ENCODE results near the gene UBAC2.

DNA sequence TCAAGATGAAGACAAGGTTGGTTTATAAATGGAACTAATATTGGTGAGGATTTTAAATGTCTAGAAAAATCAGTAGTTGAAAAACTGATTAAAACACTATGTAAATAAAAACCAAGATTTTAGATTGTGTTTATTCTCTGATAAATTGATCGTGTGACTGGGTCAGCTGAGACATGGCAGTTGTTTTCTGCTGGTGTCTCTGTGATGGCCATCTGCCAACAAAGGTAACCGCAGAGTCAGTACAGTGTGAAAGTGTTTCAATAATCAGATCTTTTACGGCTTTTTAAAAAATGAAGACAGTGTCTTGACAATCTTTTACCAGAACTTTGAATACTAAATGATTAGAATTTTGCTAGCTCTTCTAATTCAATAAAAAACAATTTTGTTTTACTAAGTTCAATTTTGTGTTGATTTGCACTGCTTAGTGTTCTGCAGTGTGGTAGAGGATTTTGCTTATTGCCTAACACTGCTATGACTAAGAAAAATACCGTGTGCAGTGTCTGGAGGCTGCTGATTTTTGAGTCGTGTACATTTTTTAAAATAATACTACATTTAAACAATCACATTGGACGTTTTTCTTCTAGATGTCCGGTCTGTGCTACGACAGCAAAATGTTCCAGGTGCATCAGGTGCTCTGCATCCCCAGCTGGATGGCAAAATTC, 139.2 kb downstream of the UBAC2 start:
- TF ChIP-seq, protein P1, sequence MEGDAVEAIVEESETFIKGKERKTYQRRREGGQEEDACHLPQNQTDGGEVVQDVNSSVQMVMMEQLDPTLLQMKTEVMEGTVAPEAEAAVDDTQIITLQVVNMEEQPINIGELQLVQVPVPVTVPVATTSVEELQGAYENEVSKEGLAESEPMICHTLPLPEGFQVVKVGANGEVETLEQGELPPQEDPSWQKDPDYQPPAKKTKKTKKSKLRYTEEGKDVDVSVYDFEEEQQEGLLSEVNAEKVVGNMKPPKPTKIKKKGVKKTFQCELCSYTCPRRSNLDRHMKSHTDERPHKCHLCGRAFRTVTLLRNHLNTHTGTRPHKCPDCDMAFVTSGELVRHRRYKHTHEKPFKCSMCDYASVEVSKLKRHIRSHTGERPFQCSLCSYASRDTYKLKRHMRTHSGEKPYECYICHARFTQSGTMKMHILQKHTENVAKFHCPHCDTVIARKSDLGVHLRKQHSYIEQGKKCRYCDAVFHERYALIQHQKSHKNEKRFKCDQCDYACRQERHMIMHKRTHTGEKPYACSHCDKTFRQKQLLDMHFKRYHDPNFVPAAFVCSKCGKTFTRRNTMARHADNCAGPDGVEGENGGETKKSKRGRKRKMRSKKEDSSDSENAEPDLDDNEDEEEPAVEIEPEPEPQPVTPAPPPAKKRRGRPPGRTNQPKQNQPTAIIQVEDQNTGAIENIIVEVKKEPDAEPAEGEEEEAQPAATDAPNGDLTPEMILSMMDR (conservative IDR thresholded peaks at IDR 0.05), result no peak
- TF ChIP-seq EZH2 (IDR thresholded peaks at IDR 0.05; ENCODE audit: low read depth), result no peak

Measured in PC-9 (cell line).